ENCODE data around the gene WRAP73.

- TF ChIP-seq CTCF (conservative IDR thresholded peaks at IDR 0.05; ENCODE audit: low read depth, low read length) = no peak
- TF ChIP-seq EZH2 (IDR thresholded peaks at IDR 0.05; ENCODE audit: low read length, unreplicated experiment) = no peak
Measured at GRCh38 chr1:3689138-3689750, 39.3 kb upstream of the WRAP73 start.

Data from PC-3 (cell line).